ENCODE measurements around the gene NACC2. TPM values are rescaled to one million over a fixed set of nuclear protein-coding genes. Genes with fewer than 3 reads are reported as not detected.
A peak's percentile ranks its signal among the peaks of the same experiment; 100 is the strongest.

Gene NACC2
- 3.2 and 3.6 TPM in 2 replicates for total RNA-seq

- intact Hi-C loops (cut with micrococcal nuclease): loop anchor here (1.0 to 2.0 kb wide), 2 partner anchors 14 to 23 kb away; partner anchors contain the start of gene TMEM250
- H3K36me3 Mint-ChIP-seq (ENCODE audit: low read depth): no peaks in the 10 kb centered on the region
- peaks cover 15% of the 10 kb centered on the region for H3K27me3 Mint-ChIP-seq
- peak within 1 kb of the TSS; percentile 68 for H3K4me3 Mint-ChIP-seq
- peak; percentile 82 for DNase-seq
- peaks cover 4% of the 10 kb centered on the region for H3K4me1 Mint-ChIP-seq
- no peaks in the 10 kb centered on the region for H3K9me3 Mint-ChIP-seq
- no peak within 1 kb of the TSS for H3K27ac Mint-ChIP-seq
Measured at GRCh38 chr9:136095070-136096058, at the start of gene NACC2. TSS of gene NACC2 (minus strand) at chr9:136095289. CDS start at chr9:136050521, 44,768 bp downstream.

DNA sequence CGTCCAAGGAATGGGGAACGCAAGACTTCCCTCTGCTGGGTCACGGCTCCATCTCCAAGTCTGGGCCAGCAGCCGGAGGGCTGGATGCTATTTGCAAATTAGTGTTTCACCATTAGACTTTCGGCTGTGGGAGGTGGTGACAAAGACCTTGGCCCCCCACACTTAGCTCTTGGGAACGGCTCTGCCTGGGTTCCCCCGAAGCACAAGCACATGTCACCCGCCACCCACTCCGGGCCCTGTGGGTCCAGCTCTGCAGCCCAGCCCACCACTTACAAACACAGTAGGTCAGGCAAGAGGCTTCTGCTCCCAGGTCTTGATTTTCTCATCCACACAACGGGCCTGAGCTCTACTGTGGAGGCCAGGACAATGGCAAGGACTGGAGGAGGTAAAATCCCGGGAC lies 49.4 kb upstream of the NACC2 start:
- Mint-ChIP-seq H3K27ac (no peak overlapping the region), H3K36me3 (ENCODE audit: low read depth) (no peaks in the 10 kb centered on the region), H3K9me3 (no peaks in the 10 kb centered on the region), H3K4me3 (no peak overlapping the region), H3K4me1 (no peaks in the 10 kb centered on the region), H3K27me3 (no peaks in the 10 kb centered on the region)
- no peak for DNase-seq
- intact Hi-C loops (cut with micrococcal nuclease): no loop called here

GRCh38 chr9:136143215-136144001 lies 48.3 kb upstream of the NACC2 start:
- H3K4me1 Mint-ChIP-seq: no peaks in the 10 kb centered on the region
- H3K27ac Mint-ChIP-seq: no peak overlapping the region
- no peak for DNase-seq
- no peaks in the 10 kb centered on the region for H3K27me3 Mint-ChIP-seq
- no peak overlapping the region for H3K4me3 Mint-ChIP-seq
- H3K9me3 Mint-ChIP-seq: no peaks in the 10 kb centered on the region
- no peaks in the 10 kb centered on the region for H3K36me3 Mint-ChIP-seq (ENCODE audit: low read depth)
- intact Hi-C loops (cut with micrococcal nuclease): no loop called here

- Mint-ChIP-seq H3K27me3 (no peaks in the 10 kb centered on the region), H3K27ac (no peak overlapping the region), H3K4me1 (no peaks in the 10 kb centered on the region), H3K36me3 (ENCODE audit: low read depth) (no peaks in the 10 kb centered on the region), H3K9me3 (no peaks in the 10 kb centered on the region), H3K4me3 (no peak overlapping the region)
- DNase-seq: no peak
- intact Hi-C loops (cut with micrococcal nuclease): no loop called here
Measured at GRCh38 chr9:136142859-136143214, 47.7 kb upstream of the NACC2 start.

GRCh38 chr9:136142414-136142796 lies 47.3 kb upstream of the NACC2 start:
- H3K9me3 Mint-ChIP-seq: no peaks in the 10 kb centered on the region
- no peaks in the 10 kb centered on the region for H3K4me1 Mint-ChIP-seq
- intact Hi-C loops (cut with micrococcal nuclease): no loop called here
- H3K27me3 Mint-ChIP-seq: no peaks in the 10 kb centered on the region
- H3K4me3 Mint-ChIP-seq: no peak overlapping the region
- H3K27ac Mint-ChIP-seq: no peak overlapping the region
- no peaks in the 10 kb centered on the region for H3K36me3 Mint-ChIP-seq (ENCODE audit: low read depth)
- no peak for DNase-seq

GRCh38 chr9:136141682-136142413 lies 46.8 kb upstream of the NACC2 start:
- Mint-ChIP-seq H3K36me3 (ENCODE audit: low read depth) (no peaks in the 10 kb centered on the region), H3K4me3 (no peak overlapping the region), H3K4me1 (no peaks in the 10 kb centered on the region), H3K9me3 (no peaks in the 10 kb centered on the region), H3K27me3 (no peaks in the 10 kb centered on the region), H3K27ac (no peak overlapping the region)
- DNase-seq: no peak
- intact Hi-C loops (cut with micrococcal nuclease): no loop called here

DNA sequence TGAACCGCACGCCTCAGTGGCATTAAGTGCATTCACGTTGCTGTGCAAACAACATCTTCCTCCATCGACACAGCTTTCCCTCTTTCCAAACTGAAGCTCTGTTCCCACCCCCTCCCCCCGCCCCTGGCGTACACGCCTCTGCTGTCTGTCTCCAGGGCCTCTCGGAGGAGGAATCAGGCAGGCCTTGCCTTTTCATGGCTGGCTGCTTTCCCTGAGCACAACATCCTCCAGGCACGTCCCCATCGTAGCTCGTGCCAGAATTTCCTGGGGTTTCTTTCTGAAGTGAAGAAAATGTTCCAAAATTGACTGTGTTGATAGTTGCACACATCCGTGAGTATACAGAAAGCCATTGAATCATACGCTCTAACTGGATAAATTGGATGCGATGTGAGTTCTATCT lies 45.9 kb upstream of the NACC2 start:
- H3K9me3 Mint-ChIP-seq: no peaks in the 10 kb centered on the region
- H3K4me1 Mint-ChIP-seq: no peaks in the 10 kb centered on the region
- H3K27ac Mint-ChIP-seq: no peak overlapping the region
- intact Hi-C loops (cut with micrococcal nuclease): no loop called here
- H3K27me3 Mint-ChIP-seq: no peaks in the 10 kb centered on the region
- DNase-seq: no peak
- no peaks in the 10 kb centered on the region for H3K36me3 Mint-ChIP-seq (ENCODE audit: low read depth)
- no peak overlapping the region for H3K4me3 Mint-ChIP-seq

GRCh38 chr9:136140046-136140445 lies 45.0 kb upstream of the NACC2 start:
- H3K4me1 Mint-ChIP-seq: no peaks in the 10 kb centered on the region
- H3K4me3 Mint-ChIP-seq: no peak overlapping the region
- no peaks in the 10 kb centered on the region for H3K9me3 Mint-ChIP-seq
- no peak for DNase-seq
- intact Hi-C loops (cut with micrococcal nuclease): no loop called here
- no peaks in the 10 kb centered on the region for H3K27me3 Mint-ChIP-seq
- H3K27ac Mint-ChIP-seq: no peak overlapping the region
- no peaks in the 10 kb centered on the region for H3K36me3 Mint-ChIP-seq (ENCODE audit: low read depth)

DNA sequence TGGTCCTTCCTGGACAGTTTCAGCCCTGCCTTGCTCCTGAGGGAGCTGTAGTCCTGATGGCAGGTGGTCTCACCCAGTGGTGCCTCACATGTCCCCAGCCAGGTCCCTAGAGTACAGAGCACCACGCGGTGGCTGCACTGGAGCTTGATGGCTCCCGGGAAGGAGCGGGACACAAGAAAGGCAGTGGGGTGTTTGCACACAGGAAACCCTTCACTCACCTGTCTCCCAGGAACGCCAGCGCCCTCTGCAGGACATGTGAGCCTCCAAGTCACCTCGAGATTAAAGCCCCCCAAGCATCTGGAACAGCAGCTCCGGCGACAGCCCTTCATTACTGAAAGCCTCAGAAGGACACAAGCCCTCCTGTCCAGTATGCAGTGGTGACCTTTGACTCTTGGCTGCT lies 43.5 kb upstream of the NACC2 start:
- intact Hi-C loops (cut with micrococcal nuclease): no loop called here

DNA sequence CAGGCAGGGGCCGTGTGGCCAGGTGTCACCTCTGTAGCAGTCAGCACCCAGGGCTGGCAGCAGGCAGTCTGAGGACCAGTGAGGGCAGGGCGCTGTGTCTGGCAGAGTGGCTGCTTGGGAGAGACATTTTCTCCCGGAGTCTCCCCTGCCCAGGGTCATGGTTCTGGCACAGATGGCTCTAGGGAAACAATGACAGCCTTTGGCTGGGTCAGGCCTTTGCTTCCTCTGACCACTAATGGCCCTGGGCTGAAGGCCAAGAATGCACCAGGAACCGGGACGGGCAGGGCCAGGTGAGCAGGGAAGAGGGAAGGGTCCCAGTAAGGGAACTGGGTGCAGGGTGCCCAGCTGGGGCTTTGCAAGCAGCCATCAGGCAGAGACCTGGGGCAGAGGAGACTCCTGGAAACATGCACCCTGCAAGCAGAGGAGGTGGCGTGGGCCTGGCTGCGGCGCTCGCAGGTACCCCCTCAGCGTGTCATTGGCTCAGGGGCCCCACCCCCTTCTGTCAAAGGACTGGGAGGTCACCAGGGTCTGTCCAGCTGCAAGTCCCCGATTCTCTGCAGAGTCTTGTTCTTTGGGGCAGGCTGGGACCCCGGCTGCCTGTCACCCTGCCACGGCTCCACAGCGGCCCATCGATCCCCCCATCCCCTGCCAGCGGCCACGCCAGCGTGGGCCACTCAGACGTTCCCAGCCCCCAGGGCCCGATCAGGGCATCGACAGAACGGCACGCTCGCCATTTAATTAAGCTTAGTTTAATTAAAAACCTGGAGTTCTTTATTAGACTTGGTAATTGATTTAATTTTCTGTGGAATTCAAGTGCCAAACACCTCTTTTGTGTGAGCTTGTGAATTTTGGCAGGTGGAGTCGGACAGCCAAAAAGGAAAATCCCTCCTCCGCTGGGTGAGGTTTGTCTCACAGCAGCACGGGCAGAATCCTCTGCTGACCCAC lies 42.5 kb upstream of the NACC2 start:
- Mint-ChIP-seq H3K4me3 (no peak overlapping the region), H3K9me3 (no peaks in the 10 kb centered on the region), H3K27ac (no peak overlapping the region), H3K4me1 (no peaks in the 10 kb centered on the region), H3K27me3 (peaks cover 12% of the 10 kb centered on the region), H3K36me3 (ENCODE audit: low read depth) (no peaks in the 10 kb centered on the region)
- intact Hi-C loops (cut with micrococcal nuclease): no loop called here
- DNase-seq: no peak

More for the DNA sequence above, 43.5 kb upstream of the NACC2 start:
- Mint-ChIP-seq H3K27me3 (peaks cover 10% of the 10 kb centered on the region), H3K36me3 (ENCODE audit: low read depth) (no peaks in the 10 kb centered on the region), H3K27ac (no peak overlapping the region), H3K4me3 (no peak overlapping the region), H3K4me1 (no peaks in the 10 kb centered on the region), H3K9me3 (no peaks in the 10 kb centered on the region)
- peak; percentile 78 for DNase-seq

DNA sequence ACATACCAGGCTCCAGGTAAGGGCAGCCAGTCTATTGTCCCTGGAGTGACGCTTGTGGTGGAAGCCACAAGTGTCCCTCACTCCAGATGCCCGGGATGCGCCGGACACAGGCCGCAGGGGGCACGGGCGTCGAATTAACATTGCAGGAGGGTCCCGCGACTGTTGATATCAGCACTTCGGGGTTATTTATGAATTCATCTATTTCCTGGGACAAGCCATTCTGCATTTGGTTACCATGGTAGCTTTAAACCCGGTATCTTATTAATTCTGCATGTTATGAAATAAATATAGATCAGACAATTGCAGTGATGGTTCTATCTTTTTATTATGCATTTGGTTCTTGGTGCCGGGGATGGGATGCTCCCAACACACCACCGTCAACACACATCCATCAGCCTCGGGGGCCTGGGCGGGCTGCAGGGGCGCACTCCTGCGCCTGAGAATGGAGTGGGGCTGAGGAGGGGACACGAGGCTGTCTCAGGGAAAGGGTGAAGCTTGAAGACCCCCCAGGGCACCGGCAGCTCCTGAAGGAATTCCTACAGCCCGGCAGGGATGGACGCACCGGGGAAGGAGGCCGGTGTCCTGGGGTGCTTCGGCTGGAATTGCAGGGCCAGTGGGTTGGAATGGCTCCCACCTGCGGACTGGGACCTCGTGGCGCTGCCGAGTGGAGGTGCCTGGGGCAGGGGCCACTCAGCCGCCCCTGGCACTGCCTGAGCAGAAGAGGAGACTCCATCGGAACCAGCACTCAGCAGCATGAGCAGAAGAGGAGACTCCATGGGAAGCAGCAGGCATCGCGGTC lies 41.2 kb upstream of the NACC2 start:
- H3K9me3 Mint-ChIP-seq: no peaks in the 10 kb centered on the region
- H3K27ac Mint-ChIP-seq: no peak overlapping the region
- no peak for DNase-seq
- intact Hi-C loops (cut with micrococcal nuclease): no loop called here
- no peak overlapping the region for H3K4me3 Mint-ChIP-seq
- H3K36me3 Mint-ChIP-seq (ENCODE audit: low read depth): no peaks in the 10 kb centered on the region
- peaks cover 19% of the 10 kb centered on the region for H3K27me3 Mint-ChIP-seq
- H3K4me1 Mint-ChIP-seq: no peaks in the 10 kb centered on the region

GRCh38 chr9:136135326-136136126 lies 40.4 kb upstream of the NACC2 start:
- no peak overlapping the region for H3K27ac Mint-ChIP-seq
- H3K4me3 Mint-ChIP-seq: no peak overlapping the region
- no peaks in the 10 kb centered on the region for H3K36me3 Mint-ChIP-seq (ENCODE audit: low read depth)
- H3K9me3 Mint-ChIP-seq: no peaks in the 10 kb centered on the region
- no peak for DNase-seq
- no peaks in the 10 kb centered on the region for H3K4me1 Mint-ChIP-seq
- intact Hi-C loops (cut with micrococcal nuclease): no loop called here
- H3K27me3 Mint-ChIP-seq: peaks cover 19% of the 10 kb centered on the region
